NB4 (cell line): ENCODE measurements around the gene MSI2.

ENCODE experiments used
- MYC ChIP-seq: IDR thresholded peaks from 2 replicates; pipeline ENCODE4 v1.6.1; 2011; ENCODE audit warnings: low read depth, low read length
- POLR2A ChIP-seq: IDR thresholded peaks from 2 replicates; pipeline ENCODE4 v1.6.1; 2011; ENCODE audit warnings: mild to moderate bottlenecking; ENCODE audit not compliant: insufficient read length; ENCODE audit errors: extremely low read depth
- TF ChIP-seq, protein P1 (sequence below): IDR thresholded peaks from one replicate; pipeline ENCODE4 v1.5.1; 2012; ENCODE audit warnings: low read depth, low read length

DNA sequence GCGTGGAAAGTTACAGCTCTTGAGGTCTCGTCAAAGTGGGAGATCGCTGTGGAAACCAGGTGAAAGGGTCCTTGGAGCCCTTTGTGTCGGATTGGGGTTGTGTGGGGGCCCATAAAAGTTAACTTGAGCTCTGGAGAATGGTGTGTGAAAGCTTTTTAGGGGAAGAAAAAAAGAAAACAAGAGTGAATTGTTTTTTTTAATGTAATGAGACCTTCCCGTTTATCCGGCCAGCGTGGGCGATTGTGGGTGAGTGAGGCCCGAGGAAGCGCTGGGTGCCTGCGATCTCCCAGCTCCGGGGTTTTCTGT is 150.6 kb downstream of the MSI2 start:
- TF ChIP-seq, protein P1, sequence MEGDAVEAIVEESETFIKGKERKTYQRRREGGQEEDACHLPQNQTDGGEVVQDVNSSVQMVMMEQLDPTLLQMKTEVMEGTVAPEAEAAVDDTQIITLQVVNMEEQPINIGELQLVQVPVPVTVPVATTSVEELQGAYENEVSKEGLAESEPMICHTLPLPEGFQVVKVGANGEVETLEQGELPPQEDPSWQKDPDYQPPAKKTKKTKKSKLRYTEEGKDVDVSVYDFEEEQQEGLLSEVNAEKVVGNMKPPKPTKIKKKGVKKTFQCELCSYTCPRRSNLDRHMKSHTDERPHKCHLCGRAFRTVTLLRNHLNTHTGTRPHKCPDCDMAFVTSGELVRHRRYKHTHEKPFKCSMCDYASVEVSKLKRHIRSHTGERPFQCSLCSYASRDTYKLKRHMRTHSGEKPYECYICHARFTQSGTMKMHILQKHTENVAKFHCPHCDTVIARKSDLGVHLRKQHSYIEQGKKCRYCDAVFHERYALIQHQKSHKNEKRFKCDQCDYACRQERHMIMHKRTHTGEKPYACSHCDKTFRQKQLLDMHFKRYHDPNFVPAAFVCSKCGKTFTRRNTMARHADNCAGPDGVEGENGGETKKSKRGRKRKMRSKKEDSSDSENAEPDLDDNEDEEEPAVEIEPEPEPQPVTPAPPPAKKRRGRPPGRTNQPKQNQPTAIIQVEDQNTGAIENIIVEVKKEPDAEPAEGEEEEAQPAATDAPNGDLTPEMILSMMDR, result no peak
- no peak for TF ChIP-seq POLR2A
- TF ChIP-seq MYC, result no peak
